Activated CD4-positive, alpha-beta T cell treated with anti-CD3 and anti-CD28 coated beads, Interleukin-2, amount 50 U/mL, for 48 hours (primary cell): ENCODE data around the gene SFMBT2.

ENCODE experiments used
- DNase-seq, 2 experiments: peaks; one replicate each; pipeline ENCODE4 v3.0.0-alpha.2; 2020

Gene SFMBT2

DNA sequence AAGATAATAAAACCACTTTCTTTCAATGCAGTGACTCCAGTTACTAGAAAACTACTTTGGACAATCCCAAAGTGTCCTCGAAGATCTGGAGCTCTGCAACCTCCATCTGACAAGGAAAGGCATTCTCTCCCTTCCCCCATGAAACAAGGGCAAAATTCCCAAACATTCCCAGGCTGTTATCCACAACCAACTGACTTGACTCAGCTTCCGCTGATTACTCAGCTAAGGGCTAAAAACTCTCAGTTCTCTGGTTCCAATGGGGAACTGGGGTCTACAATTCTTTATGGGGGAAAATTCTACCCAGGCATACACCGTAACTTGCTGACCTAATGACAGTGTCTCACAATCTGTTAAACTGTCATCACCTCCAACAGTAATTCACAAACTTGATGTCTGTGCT is 48.4 kb downstream of the SFMBT2 start:
- DNase-seq = no peak

DNA sequence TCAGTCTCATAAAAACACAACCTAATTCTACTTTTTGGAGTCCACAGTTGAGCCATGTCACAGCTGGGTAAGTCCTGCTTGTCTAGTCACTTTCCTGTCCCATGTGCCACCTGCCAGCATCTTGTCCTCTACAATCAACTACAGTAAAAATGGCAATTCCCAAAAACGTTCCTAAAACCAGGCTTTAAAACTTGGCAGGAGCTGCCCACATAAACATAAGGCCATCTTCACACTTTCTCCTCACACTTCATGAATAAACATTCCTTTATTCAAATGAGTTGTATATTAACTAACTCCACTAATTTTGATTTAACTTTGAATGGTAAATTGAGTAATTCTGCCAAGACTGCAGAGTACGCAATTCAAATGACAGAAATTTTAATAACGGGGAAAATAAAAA is 49.5 kb downstream of the SFMBT2 start:
- DNase-seq = no peak

DNA sequence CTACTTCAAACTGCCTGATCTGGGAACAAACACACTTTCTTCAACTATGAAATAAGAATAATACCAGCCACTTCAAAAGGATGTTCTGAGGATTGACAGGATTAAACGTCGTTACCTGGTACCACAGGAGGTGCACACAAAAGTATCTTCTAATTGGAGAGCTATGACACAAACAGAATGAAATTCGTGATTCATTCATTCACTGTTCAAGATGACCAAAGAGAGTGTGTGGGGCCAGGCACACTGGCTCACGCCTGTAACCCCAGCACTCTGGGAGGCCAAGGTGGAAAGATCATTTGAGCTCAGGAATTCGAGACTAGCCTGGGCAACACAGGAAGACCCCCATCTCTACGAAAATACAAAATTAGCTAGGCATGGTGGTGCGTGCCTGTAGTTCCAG is 50.9 kb downstream of the SFMBT2 start:
- no peak for DNase-seq

DNA sequence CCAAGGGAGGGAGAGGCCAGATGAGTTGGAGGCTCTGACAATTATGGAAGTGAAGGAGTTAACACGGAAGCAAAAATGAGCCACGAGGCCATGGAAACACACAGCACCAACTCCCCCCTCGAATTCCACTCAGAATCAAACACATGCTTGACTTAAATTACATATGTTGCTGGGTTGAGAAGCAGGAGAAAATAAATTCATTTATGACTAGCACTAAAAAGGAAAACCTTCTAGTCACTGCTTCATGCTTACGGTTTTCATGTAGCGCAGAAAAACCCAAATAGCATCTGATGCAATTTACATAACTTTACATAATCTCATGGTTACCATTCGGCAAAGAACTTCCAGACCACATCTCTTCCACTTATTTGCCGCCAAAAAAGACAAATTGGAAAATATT is 51.5 kb downstream of the SFMBT2 start:
- DNase-seq = no peak

DNA sequence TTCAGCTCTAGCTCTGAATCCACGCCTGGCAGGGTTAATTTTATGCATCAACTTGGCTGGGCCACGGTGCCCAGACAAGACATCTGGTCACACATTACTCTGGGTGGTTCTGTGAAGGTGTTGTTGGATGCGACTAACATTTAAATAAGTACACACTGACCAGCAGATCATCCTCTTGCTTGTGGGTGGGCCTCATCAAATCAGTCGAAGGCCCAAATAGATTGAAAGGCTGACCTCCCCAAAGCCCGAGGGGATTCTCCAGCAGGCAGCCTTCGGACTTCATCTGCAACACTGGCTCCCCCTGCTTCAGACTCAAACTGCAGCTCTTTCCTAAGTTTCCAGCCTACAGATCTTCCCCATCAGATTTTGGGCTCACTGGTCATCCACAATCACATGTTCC is 53.6 kb downstream of the SFMBT2 start:
- no peak for DNase-seq

DNA sequence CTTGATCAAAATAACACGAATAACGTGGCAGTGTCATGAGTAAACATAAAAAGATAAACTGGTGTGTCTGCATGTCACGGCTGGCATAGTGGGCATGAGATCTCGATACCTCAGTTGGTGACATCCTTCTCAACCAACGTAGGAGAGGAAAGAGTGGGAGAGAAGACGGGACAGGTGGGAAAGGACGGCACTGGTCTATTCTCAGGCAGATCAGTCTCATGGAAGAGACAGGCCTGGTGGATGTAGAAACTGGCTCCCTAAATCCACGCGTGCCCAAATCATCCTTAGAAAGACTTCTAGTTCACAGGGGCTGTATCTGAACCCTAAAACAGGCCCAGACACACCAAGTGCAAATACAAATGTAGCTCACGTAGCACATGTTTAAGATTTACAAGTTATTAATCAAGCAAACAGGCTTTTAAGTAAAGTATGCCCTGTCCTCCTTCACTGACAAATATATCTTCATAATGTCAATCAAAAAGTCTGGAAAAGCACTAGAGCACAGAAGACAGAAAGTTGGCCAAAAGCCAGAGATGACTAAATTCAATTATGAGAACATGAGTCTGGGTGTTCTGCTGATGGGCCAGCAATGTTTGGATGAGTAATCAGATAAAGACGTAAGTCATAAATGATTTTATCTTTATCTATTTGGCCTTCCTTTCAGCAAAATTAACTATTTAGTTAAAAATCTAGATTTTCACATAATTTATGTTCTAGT is 56.3 kb downstream of the SFMBT2 start:
- no peak for DNase-seq

DNA sequence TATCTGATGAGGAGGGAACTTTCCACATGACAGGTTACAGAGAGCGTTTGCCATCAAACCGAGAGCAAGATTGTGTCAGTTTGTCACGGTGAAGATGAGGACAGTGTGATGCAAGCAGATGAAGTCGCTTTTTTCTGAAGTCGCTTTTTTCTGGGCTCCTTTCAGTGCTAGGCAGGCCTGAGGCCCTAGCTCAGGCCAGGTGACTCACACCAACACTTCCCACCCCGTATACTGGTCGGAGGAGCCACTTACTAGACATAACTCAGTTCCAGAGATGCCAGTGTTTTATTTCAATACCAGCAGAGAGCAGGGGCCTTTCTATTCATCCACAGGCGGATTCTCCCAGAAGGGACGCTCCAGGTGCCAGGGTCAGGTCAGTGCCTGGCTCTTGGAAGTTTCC is 58.9 kb downstream of the SFMBT2 start:
- no peak for DNase-seq

DNA sequence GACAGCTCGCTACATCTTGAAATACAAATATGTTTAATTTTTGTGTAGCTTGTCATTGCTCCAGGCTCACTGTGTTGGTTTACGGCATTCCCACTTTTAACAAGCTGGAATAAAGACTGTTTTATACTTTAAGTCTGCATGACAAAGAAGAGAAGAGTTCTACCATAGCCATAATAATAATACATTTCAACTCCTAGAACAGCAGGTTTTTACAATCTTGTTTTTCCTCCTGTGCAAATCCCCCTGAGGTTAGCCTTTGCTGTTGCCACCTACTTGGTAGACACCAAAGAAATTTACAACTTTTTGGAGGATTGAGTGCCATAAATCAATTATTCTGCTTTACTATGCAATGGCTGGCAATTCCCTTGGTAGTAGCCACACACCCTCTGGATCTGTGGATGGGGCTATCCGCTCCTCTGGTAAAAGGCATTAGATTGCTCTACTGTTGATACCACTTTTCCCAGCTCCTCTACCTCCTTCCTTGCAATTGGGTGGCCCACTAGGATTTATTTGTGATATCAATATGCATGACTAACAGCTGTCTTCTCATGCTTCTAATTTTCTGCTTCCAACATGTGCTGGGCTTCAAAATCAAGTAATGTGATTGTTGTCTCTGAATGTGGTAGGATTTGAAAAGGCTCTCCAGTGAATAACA is 60.2 kb downstream of the SFMBT2 start:
- no peak for DNase-seq

DNA sequence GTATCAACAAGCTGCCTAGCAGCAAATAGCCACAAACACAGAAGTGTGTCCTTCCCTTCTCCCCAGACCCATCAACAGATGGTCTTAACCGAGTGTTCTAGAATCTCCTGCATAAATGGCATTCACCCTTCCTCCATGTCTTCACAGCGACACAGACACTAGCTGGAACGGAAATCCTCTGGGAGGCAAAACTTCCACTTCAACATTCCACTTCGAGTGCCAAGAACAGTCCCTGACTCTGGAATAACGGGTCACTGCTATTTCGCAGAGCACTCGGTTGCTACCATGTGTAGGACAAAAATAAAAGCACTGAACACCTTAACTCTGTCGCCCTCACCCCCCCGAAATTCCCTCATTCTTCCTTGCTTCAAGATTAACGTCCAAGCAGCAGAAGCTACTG is 65.1 kb downstream of the SFMBT2 start:
- no peak for DNase-seq

DNA sequence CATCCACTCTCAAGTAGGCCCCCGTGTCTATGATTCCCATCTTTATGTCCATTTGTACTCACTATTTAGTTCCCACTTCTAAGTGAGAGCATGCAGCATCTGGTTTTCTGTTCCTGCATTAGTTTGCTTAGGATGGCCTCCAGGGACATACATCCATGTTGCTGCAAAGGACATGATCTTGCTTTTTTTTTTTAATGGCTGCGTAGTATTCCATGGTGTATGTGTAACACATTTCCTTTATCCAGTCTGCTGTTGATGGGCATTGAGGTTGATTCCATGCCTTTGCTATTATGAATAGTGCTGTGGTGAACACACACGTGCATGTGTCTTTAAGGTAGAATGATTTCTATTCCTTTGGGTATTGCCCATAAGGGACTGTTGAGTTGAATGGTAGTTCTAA is 67.8 kb downstream of the SFMBT2 start:
- DNase-seq = no peak

DNA sequence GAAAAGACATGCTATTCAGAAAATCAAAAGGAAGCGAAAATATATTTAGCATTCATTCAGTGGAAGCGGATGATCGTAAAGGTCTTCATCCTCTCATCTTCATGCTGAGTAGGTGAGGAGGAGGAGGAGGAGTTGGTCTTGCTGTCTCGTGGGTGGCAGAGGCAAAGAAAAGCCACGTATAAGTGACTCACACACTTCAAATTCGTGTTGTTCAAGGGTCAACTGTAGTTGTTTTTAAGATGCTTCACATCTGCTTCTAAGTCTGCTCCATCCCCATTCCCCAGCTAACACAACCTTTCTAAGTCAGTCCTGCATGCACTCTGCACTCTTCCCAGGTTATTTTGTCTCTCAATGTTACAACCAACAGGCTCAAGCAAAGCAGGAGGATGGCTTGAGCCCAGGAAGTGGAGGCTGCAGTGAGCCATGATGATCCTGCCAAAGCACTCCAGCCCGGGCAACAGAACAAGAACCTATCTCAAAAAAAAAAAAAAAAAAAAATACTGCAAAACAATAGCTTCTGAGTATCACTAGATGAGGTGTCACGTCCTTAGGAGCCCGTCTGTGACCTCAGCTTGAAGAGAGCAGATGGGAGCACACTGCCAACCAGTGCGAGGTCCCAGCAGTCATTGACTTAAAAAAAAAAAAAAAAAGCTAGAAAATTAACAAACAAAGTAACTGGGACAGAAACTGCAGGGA is 70.5 kb downstream of the SFMBT2 start:
- no peak for DNase-seq

DNA sequence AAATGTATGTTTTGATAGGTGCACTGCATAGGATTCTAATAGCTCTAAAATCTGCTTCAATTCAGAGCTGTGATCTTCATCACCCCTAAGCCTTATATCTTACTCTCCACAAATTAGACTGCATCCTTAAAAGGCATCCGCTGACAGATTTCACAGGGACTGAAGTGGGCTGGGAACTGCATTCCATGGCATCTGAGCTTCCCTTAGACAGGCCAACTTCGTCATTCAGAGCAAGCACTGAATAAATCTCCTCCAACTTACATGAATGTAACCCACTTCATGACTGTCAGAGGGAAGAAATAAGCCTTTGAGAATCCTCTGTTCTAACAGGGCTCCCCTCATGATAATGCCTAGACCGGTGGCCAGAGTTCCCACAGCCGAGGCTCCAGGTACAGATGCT is 71.3 kb downstream of the SFMBT2 start:
- no peak for DNase-seq

DNA sequence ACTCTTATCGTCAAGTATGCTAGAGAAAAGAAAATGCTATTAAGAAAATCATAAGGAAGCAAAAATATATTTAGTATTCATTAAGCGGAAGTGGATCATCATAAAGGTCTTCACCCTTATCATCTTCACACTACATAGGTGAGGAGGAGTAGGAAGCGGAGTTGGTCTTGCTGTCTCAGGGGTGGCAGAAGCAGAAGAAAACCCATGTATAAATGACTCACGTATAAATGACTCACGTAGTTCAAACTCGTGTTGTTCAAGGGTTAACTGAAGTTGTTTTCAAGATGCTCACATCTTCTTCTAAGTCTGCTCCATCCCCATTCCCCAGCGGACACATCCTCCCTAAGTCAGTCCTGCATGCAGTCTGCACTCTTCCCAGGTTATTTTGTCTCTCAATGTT is 72.4 kb downstream of the SFMBT2 start:
- no peak for DNase-seq

DNA sequence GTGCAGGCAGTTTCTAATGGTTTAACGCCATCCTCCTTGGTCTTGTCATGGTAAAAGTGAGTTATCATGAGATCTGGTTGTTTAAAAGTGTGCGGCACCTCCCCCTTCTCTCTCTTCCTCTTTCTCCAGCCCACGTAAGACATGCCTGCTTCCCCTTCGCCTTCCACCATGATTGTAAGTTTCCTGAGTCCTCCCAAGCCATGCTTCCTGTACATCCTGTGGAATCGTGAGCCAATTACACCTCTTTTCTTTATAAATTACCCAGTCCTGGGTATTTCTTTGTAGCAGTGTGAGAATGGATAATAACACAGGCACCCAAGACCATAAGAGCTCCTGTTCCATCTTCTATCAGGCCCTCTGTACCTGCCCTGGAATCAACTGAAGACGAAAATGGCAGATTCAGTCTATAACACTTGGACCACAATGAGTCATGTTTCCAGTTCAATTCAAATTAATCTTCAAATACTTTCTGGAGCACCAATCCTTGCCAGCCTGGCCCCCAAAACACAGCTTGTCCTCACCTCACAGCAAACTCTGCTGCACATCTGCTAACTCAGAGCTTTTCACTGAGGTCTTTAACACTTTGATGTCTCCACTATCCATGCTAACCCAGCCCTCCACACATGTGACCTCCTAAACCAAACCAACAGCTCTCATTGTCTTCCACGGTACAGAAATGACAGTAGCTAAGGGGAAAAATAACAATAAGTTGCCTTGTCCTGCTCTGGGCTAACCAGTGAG is 73.2 kb downstream of the SFMBT2 start:
- peak; percentile 9 to 17 for DNase-seq

DNA sequence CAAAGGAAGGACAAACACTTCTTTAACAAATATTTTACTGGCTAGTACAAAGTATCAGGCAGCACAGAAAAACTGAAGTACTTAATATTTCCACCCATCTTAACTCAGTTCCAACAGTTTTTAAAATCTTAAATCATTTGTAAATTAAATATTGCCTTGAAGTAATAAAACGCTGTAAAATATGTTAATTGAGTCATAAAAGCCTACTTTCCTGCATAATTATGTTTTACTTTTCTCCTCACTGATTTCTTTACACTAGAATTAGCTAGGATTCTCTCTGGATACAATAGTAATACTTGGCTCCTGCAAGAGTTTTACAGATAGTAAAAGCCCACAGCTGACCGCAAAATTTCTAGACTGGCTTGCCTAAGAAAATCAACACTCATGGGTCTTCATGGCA is 74.9 kb downstream of the SFMBT2 start:
- DNase-seq = no peak

DNA sequence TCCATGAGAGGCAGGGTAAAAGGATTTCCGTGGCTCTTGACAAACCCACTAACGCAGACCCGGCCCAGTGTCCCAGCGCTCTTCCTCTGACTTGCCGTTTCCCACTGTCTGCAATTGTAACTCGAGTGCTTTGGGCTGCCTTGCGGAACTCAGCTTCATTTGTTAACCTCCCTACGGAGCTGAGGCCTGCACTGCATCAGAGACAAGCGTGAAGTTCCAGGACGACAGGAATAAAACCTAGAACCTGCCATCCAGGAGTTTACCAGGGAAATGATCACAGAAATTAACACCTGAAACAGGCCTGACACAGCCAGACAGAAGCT is 76.2 kb downstream of the SFMBT2 start:
- no peak for DNase-seq

DNA sequence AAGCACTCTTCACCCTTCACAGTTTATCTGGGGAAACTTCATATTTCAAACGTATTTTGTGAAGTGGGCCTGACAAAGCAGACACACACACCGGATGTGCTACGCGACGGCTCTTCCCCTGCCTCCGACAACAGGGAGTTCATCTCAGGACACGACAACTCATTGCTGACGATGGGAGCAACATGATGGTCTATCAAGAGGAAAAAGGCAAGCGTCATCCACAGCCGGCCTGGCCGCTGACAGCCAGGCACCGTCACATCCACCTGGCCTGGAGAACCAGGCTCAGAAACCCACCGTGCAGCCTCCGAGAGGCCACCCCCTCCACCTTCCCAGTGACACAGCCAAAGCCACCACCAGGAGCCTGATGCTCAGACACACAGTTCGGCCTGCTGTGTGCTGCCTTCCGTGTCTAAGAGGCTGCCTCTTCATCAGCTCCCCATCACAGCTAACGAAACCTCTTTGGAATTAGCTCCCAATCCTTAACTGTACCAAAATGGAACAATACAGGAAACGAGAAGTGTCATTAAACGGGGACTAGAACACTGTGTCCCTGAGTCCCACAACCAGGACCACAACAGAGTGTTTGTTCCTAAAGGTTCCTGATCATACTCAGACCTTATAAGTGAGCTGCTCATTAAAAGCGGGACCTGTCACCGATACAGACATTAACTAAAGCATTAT is 76.7 kb downstream of the SFMBT2 start:
- DNase-seq = no peak

DNA sequence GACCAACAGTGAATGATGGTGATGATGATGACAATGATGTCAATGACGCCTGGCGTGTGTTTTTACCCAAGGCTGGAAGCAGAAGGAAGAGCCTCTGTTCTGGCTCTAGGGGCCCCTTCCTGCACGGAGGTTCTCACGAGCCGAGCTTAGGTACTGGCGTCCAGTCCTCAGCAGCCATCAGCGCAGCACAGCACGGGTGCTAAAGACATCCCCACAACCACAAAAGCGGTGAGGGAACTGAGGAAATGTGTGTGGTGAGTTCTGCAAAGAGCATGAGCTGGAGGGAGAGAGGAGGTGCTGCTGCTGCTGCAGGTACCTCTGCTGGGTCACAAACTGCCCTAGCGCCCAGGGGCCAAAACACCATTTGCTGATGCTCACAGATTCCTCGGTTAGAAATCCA is 81.6 kb downstream of the SFMBT2 start:
- DNase-seq = no peak

DNA sequence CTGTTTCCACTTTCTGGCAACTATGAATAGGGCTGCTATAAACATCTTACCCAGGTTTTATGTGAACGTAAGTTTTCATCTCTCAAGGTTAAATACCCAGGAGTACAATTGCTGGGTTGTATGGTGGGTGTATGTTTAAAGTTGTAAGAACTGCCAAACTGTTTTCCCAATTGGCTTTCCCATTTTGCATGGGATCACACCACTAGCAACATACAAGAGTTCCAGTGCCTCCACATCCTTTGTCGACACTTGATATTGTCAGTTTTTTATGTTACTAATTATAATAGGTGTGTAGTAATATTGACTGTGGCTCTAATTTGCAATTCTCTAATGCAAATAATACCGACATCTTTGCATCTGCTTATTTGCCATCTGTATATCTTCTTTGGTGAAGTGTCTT is 82.9 kb downstream of the SFMBT2 start:
- no peak for DNase-seq

DNA sequence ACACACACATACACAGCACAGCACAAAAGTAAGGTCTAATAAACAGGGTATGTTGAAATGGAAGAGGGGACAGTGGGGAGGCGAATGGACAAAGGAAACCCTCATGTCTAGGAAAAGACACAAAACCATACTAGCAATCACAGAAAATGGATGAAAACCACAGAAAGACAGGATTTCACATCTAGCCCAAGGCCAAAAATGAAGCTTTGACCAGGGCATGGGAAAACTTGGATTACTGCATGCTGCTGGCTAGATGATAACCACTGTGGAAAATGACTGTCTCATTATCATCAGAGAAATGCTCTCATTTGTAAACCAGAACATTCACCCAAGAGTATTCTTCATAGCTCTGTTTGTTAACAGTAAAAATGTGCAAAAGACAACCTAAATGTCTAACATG is 88.2 kb downstream of the SFMBT2 start:
- no peak for DNase-seq

DNA sequence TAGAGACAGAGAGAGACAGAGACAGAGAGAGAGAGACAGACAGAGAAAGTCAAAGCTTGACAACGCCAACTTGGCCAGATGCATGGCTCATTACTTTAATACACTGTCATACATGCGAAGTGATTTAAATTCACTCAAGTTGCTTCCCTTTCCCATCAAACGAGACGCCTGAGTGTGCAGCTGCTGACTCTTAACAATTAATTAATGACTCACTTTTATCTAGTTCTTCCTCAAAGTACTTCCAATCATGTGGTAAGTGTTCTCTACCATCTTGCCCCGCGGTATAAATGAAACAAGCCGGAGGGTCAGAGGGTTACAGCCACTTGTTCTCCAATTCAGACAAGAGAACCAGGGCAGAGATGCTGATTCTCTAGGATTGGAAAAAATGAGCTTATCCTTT is 90.8 kb downstream of the SFMBT2 start:
- DNase-seq = no peak

DNA sequence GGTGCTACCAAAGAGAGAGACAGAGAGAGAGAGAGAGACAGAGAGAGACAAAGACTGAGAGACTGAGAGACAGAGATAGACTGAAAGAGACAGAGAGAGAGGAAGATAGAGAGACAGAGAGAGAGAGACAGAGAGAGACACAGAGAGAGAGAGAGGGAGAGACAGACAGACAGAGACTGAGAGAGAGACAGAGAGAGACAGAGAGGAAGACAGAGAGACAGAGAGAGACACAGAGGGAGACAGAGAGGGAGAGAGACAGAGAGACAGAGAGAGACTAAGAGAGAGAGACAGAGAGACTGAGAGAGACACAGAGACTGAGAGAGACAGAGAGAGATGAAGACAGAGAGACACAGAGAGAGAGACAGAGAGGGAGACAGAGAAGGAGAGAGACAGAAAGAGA is 91.2 kb downstream of the SFMBT2 start:
- no peak for DNase-seq

DNA sequence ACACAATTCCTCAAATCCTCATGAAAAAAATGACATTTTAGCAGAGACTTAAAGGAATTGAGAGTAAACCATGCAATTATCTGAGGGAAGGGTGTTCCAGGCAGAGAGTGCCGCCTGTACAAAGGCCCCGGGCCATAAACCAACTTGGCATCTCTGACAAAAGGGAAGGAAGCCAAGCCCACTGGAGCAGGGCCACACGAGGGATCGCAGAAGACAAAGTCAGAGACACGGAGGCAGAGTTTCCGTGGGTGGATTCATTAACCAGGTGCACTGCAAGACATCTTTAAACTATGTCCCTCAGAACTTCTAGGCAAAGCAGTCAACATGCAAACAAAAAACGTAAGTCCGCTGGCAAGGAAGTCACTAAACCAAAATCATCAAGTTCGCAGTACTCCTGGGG is 92.0 kb downstream of the SFMBT2 start:
- no peak for DNase-seq
